ENCODE results near the gene PSD. TPM values are rescaled to one million over a fixed set of nuclear protein-coding genes. Genes with fewer than 3 reads are reported as not detected.
A peak's percentile ranks its signal among the peaks of the same experiment; 100 is the strongest.

The PSD gene
- total RNA-seq, 4 donors from 2014 or later = 88.0 to 268 (median 108) TPM

DNA sequence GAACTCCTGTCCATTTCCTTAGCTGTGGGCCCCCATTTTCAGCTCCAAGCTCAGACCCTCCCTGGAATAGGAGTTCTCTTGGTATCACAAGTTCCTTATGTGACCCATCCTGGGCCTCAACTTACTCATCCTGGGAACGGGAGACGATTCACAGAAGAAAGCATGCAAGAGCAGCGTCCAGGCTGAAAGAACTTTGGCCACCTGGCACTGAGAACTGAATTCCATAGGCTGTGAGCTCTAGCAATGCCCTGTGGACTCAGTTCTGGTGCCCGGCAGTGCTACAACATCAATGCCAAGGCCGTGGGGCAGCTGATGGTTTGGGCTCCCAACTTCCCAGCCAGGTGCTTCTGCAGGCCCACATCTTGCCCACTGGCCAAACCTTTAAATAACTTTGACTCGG lies 17.7 kb upstream of the PSD start:
- TF ChIP-seq EP300 (IDR thresholded peaks at IDR 0.05) (no peak), POLR2AphosphoS5 (IDR thresholded peaks at IDR 0.05) (no peak), POLR2A (IDR thresholded peaks at IDR 0.05; ENCODE audit: low read depth) (no peak)
- TF ChIP-seq, protein P1, sequence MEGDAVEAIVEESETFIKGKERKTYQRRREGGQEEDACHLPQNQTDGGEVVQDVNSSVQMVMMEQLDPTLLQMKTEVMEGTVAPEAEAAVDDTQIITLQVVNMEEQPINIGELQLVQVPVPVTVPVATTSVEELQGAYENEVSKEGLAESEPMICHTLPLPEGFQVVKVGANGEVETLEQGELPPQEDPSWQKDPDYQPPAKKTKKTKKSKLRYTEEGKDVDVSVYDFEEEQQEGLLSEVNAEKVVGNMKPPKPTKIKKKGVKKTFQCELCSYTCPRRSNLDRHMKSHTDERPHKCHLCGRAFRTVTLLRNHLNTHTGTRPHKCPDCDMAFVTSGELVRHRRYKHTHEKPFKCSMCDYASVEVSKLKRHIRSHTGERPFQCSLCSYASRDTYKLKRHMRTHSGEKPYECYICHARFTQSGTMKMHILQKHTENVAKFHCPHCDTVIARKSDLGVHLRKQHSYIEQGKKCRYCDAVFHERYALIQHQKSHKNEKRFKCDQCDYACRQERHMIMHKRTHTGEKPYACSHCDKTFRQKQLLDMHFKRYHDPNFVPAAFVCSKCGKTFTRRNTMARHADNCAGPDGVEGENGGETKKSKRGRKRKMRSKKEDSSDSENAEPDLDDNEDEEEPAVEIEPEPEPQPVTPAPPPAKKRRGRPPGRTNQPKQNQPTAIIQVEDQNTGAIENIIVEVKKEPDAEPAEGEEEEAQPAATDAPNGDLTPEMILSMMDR (IDR thresholded peaks at IDR 0.05) = no peak
- Histone ChIP-seq H3K36me3 (no peaks in the 10 kb centered on the region), H3K27ac (replicated peaks in 1 of 4) (no peak overlapping the region), H3K9me3 (no peaks in the 10 kb centered on the region), H3K4me1 (peaks cover 12 to 34% (median 23%) of the 10 kb centered on the region in 4 donors), H3K27me3 (peaks cover 0 to 39% (median 4%) of the 10 kb centered on the region in 4 donors), H3K4me3 (peak overlapping the region in 2 of 4 donors; percentile 23 to 43)
- intact Hi-C loops (cut with DNase I) = no loop called here
- WGBS = 77% methylated on average over 6 of the region's 6 CpGs
- DNase-seq (ENCODE audit: extremely low spot score) = no peak

DNA sequence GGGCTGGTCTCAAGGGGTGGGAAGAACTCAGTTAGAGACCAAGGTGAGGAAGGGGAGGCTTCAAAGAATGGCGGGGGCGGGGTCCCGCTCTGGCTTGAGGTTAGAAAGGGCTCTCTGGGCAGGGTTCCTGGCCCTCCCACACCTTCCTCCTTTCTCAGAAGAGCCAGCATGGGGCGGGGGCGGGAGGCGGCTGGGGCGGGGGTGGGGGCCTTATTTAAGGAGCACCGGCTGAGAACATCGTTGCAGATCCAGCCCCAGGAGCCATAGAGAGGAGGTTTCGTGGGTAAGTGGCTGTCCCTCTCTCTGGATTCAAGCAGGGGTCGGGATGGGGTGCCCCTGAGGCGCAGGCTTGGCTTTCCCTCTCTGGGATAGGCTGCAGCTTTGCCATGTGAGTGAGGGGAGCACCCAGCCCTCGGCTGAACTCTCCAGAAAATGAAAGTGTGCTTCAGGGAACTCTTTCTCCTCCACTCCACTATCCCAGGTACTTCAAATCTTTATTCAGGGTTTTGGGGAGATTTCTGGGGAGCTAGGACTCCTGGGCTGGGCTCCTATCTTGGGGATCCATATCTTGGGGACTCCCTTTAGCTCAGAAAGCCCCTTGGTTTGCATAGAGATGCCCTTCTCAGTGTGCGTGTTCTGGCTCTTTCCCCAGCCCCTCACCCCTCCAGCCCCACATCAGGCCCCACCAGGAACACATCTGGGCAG lies 17.1 kb upstream of the PSD start:
- H3K9me3 ChIP-seq = no peaks in the 10 kb centered on the region
- TF ChIP-seq, protein P1 (IDR thresholded peaks at IDR 0.05) = no peak
- TF ChIP-seq POLR2AphosphoS5 (IDR thresholded peaks at IDR 0.05) = no peak
- no peak for TF ChIP-seq EP300 (IDR thresholded peaks at IDR 0.05)
- TF ChIP-seq POLR2A (IDR thresholded peaks at IDR 0.05; ENCODE audit: low read depth) = no peak
- H3K4me3 ChIP-seq = peak overlapping the region; percentile 21 to 43 (median 24)
- H3K36me3 ChIP-seq = no peaks in the 10 kb centered on the region
- H3K27me3 ChIP-seq = peaks cover 0 to 39% (median 4%) of the 10 kb centered on the region in 4 donors
- H3K4me1 ChIP-seq = peaks cover 14 to 38% (median 27%) of the 10 kb centered on the region in 4 donors
- 16% methylated on average over 12 of the region's 14 CpGs for WGBS
- H3K27ac ChIP-seq (replicated peaks in 1 of 4) = peak overlapping the region in 2 of 4 donors; percentile 13 to 40
- intact Hi-C loops (cut with DNase I) = no loop called here
- DNase-seq (ENCODE audit: extremely low spot score) = no peak

- peaks cover 0 to 39% (median 4%) of the 10 kb centered on the region in 4 donors for H3K27me3 ChIP-seq
- H3K4me3 ChIP-seq = peak overlapping the region in 1 of 4 donors; percentile 43
- no peak for DNase-seq (ENCODE audit: extremely low spot score)
- WGBS = 35% methylated on average over 5 of the region's 5 CpGs
- TF ChIP-seq EP300 (IDR thresholded peaks at IDR 0.05) (no peak), POLR2AphosphoS5 (IDR thresholded peaks at IDR 0.05) (no peak), POLR2A (IDR thresholded peaks at IDR 0.05; ENCODE audit: low read depth) (no peak)
- TF ChIP-seq, protein P1 (IDR thresholded peaks at IDR 0.05) = no peak
- no peaks in the 10 kb centered on the region for H3K36me3 ChIP-seq
- H3K9me3 ChIP-seq = no peaks in the 10 kb centered on the region
- H3K4me1 ChIP-seq = peaks cover 14 to 38% (median 27%) of the 10 kb centered on the region in 4 donors
- H3K27ac ChIP-seq (replicated peaks in 1 of 4) = peak overlapping the region in 2 of 4 donors; percentile 13 to 40
- intact Hi-C loops (cut with DNase I) = no loop called here
Measured at GRCh38 chr10:102435133-102435497, 16.5 kb upstream of the PSD start.

DNA sequence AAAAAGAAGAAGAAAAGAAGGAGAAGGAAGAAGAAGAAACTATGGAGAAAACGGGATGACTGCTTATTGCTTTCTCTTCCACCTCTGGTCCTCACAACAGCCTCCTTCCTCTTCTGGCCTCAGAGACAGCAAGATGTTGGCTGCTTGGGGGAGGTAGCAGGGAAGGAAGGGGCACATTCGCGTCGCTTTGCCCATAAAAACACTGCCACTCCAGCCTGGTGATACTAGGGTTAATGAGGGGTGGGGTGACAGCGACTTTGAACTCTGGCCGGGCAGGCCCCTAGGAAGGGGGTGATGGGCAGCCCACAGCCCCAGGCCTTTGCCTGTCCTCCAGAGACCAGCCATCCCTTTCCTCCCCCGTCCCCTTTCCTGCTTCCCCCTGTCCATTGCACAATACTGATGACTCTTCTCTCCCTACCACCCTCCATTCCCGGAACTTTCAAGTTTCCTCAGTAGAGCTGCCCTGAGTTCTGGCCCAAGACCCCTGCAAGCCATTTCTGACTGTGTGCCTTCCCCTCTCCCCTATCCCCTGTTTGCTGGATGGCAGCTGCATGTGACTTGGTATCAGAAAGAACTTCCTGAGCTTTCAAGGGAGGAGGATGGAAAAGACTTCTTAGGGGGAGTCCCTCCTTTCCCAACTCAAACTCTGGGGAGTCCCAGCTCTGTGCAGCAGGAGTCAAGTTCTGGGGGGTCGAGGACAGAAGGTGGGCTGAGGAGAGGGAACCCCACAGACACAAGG lies 16.0 kb upstream of the PSD start:
- Histone ChIP-seq H3K4me1 (peaks cover 14 to 38% (median 27%) of the 10 kb centered on the region in 4 donors), H3K4me3 (no peak overlapping the region), H3K9me3 (no peaks in the 10 kb centered on the region), H3K27me3 (peaks cover 0 to 39% (median 4%) of the 10 kb centered on the region in 4 donors), H3K27ac (replicated peaks in 1 of 4) (peak overlapping the region in 2 of 4 donors; percentile 13 to 40), H3K36me3 (no peaks in the 10 kb centered on the region)
- DNase-seq (ENCODE audit: extremely low spot score) = no peak
- 35% methylated on average over 9 of the region's 9 CpGs for WGBS
- intact Hi-C loops (cut with DNase I) = no loop called here
- TF ChIP-seq POLR2A (IDR thresholded peaks at IDR 0.05; ENCODE audit: low read depth) (no peak), POLR2AphosphoS5 (IDR thresholded peaks at IDR 0.05) (no peak), EP300 (IDR thresholded peaks at IDR 0.05) (no peak)
- TF ChIP-seq, protein P1 (IDR thresholded peaks at IDR 0.05) = no peak
